Bronchial epithelial cell (primary cell): Measurements from ENCODE around the gene SDF2L1. TPM values are rescaled to one million over a fixed set of nuclear protein-coding genes. Genes with fewer than 3 reads are reported as not detected.

Source experiments
- DNase-seq: peaks from one replicate; pipeline ENCODE4 v3.0.0-alpha.2; 2010; ENCODE audit warnings: low read depth
- FAIRE-seq: peaks from 2 replicates; lab custom pipeline; 2011; peaks lifted over from hg19 to GRCh38; lab: Jason Lieb, UNC
- H3K27me3 ChIP-seq: 2 replicates; pipeline ENCODE4 v1.5.1; 2011; ENCODE audit warnings: low read length; ENCODE audit not compliant: control insufficient read depth, insufficient read depth
- H3K36me3 ChIP-seq: 2 replicates; pipeline ENCODE4 v1.5.1; 2011; ENCODE audit warnings: low read length; ENCODE audit not compliant: control insufficient read depth, insufficient read depth
- H3K4me3 ChIP-seq: 2 replicates; pipeline ENCODE4 v1.5.1; 2011; ENCODE audit warnings: mild to moderate bottlenecking, low read depth, low read length, control low read depth
- CTCF ChIP-seq: IDR thresholded peaks from 2 replicates; pipeline ENCODE4 v1.5.1; 2011; ENCODE audit warnings: mild to moderate bottlenecking, moderate library complexity, low read length, control low read depth, inconsistent platforms; ENCODE audit not compliant: insufficient read depth, severe bottlenecking
- total RNA-seq: library from RNA; depleted of rRNA; stranded (reverse); fragments of >200 nt; gene quantifications from 2 replicates; pipeline ENCODE4 v1.2.1, GENCODE V29; 2014

The SDF2L1 gene
- total RNA-seq, 1 donor from 2014 or later = 67.9 TPM

GRCh38 chr22:21629255-21630149 is 12.6 kb upstream of the SDF2L1 start, which contains the start of gene YDJC:
Gene YDJC, minus strand, starts transcription at chr22:21630022. Its CDS starts 8 bp downstream, at chr22:21630014.
- peak; percentile 40 for FAIRE-seq
- DNase-seq = peak; percentile 82
- H3K27me3 ChIP-seq = no peaks in the 10 kb centered on the region
- TF ChIP-seq CTCF = peak; percentile 84
- peak within 1 kb of the TSS; percentile 97 for H3K4me3 ChIP-seq
- peaks cover 11% of the 10 kb centered on the region for H3K36me3 ChIP-seq

GRCh38 chr22:21631025-21631424 is 11.1 kb upstream of the SDF2L1 start:
- DNase-seq (no peak), FAIRE-seq (no peak)
- Histone ChIP-seq H3K36me3 (peaks cover 11% of the 10 kb centered on the region), H3K4me3 (no peak overlapping the region), H3K27me3 (no peaks in the 10 kb centered on the region)
- no peak for TF ChIP-seq CTCF

GRCh38 chr22:21632237-21632895 is 9.7 kb upstream of the SDF2L1 start, which contains the start of gene CCDC116:
Gene CCDC116, plus strand, starts transcription at chr22:21632760. Its CDS starts 422 bp downstream, at chr22:21633182.
- DNase-seq (no peak), FAIRE-seq (no peak)
- Histone ChIP-seq H3K27me3 (no peaks in the 10 kb centered on the region), H3K4me3 (no peak within 1 kb of the TSS), H3K36me3 (peaks cover 10% of the 10 kb centered on the region)
- TF ChIP-seq CTCF = no peak

- Histone ChIP-seq H3K4me3 (no peak overlapping the region), H3K36me3 (peaks cover 7% of the 10 kb centered on the region), H3K27me3 (no peaks in the 10 kb centered on the region)
- FAIRE-seq (no peak), DNase-seq (no peak)
- TF ChIP-seq CTCF = no peak
These were observed 9.2 kb upstream of the SDF2L1 start for GRCh38 chr22:21632931-21633330.

- peaks cover 2% of the 10 kb centered on the region for H3K36me3 ChIP-seq
- no peak for TF ChIP-seq CTCF
- H3K27me3 ChIP-seq = no peaks in the 10 kb centered on the region
- FAIRE-seq (no peak), DNase-seq (peak; percentile 81)
- no peak overlapping the region for H3K4me3 ChIP-seq
These were observed 8.6 kb upstream of the SDF2L1 start for GRCh38 chr22:21633481-21633880.
